GM11168 (cell line): Measurements from ENCODE around the gene PRELID3B.

Source experiments
- in situ Hi-C: fragments of 300-500 bp; cut with MboI; formaldehyde crosslinking; loops from one replicate; pipeline ENCODE4 v1.12.0; 2022; ENCODE audit warnings: low sequenced_read_pairs; ENCODE audit not compliant: unreplicated experiment

PRELID3B gene

DNA sequence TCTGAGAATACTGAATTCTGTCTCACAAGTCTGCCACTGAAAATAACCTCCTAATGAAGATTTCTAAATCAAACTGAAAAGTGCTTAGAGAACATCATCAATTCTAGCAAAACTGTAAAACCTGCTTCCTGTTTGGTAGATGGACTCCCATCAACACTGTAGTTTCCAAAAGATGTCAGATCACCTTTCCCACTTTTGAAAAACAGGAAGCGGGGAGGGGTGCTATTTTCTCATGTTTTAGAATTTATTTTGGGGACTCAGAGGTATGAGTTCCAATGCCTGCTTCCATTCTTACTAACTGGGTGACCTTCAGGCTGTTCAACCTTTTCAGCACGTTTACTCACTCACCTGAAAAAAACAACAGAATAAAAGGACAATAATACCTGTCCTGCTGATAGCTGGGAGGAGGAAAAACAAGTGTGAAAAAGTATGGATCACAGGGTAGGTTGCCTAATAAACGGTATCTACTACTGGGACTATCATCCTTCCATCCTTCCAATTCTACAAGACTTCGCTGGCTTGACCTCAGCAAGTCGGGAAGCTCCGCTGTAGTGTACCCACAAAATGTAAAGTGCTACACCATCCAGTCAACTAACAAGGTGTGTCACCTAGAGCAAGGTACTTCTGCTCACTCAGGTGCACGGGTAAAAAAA lies 11.5 kb downstream of the PRELID3B start:
- in situ Hi-C loops, result no loop called here

- in situ Hi-C loops, result no loop called here
Measured at GRCh38 chr20:59028812-59029211, 13.8 kb downstream of the PRELID3B start.

- in situ Hi-C loops, result no loop called here
Measured at GRCh38 chr20:59027741-59028320, 14.8 kb downstream of the PRELID3B start.

- in situ Hi-C loops, result no loop called here
Measured at GRCh38 chr20:59026904-59027740, 15.5 kb downstream of the PRELID3B start.

DNA sequence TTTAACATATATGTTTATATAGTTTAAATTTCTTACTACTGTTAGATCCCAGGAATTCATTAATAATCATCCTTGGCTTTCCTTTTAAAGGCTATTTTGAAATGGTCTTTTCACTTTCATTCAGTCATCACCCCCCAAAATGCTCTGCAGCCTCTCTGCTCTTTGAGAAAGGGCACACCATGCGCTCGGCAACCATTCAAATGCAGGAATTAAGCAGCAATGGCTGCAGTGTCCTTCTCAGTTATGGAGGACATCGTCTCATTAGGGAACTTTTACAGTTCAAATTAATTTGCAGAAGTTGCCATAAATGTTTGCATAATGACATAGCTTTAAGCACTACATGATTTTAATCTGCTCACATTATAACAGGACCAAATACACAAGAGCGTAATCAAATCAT lies 17.1 kb downstream of the PRELID3B start:
- in situ Hi-C loops, result no loop called here

DNA sequence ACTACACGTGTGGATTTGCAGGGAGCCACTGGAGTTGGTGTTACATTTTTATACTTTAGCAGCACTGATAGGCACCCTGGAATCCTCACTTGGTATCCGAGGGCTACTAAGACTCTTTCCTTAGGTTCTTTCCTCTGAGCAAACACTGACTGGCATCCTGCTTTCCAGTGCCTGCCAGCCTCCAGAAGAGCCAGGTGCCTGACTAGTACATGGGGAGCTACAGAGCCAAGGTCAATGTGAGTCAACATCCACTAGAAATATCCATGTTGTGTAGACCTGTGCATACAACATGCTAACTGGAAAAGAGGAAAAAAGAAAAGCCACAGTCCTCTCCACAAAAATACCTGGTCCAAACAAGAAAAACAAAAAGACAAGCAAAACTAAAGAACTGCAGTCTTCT lies 17.5 kb downstream of the PRELID3B start:
- in situ Hi-C loops, result no loop called here

DNA sequence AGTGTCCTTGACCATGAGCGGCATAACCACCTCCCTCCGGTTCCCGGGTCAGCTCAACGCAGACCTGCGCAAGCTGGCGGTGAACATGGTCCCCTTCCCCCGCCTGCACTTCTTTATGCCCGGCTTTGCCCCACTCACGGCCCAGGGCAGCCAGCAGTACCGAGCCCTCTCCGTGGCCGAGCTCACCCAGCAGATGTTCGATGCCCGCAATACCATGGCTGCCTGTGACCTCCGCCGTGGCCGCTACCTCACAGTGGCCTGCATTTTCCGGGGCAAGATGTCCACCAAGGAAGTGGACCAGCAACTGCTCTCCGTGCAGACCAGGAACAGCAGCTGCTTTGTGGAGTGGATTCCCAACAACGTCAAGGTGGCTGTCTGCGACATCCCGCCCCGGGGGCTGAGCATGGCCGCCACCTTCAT lies 18.5 kb downstream of the PRELID3B start:
- in situ Hi-C loops, result no loop called here

DNA sequence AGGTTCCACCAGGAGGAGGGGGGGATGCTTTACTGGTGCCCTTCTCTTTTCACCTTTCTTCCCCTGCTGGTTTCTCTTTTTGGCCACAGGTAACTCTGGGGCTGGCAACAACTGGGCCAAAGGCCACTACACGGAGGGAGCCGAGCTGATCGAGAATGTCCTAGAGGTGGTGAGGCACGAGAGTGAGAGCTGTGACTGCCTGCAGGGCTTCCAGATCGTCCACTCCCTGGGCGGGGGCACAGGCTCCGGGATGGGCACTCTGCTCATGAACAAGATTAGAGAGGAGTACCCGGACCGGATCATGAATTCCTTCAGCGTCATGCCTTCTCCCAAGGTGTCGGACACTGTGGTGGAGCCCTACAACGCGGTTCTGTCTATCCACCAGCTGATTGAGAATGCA lies 19.0 kb downstream of the PRELID3B start:
- in situ Hi-C loops, result no loop called here

DNA sequence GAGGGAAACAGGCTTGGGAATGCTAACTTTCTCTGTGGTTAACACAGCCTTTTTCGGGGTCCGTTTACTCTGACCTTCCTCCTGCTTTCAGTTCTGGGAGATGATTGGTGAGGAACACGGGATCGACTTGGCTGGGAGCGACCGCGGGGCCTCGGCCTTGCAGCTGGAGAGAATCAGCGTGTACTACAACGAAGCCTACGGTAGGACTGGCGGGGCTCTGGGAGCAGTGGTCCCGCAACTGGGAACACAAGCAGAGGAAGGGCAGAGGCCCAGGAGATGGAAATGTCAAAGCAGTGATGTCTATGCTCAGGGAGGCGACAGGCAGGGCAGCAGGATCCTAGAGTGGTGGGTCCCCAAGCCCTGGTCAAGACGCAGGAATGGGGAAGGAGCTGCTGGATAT lies 19.8 kb downstream of the PRELID3B start:
- in situ Hi-C loops, result no loop called here

- in situ Hi-C loops, result no loop called here
Measured at GRCh38 chr20:59020938-59021551, 21.5 kb downstream of the PRELID3B start.

DNA sequence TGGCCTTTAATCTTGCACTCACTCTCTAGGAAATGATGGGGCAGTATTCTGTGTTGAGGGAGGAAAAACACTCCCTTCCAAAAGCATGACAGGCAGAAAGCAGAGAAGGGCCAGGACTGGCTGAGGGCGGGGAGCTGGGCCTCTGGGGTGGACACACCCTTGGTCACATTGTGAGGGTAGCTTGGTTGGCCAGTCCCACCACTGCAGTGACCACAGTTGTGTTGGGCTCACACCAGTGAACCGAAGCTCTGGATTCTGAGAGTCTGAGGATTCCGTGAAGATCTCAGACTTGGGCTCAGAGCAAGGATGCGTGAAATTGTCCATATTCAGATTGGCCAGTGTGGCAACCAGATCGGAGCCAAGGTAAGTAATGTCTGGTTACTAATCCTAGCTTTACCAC lies 23.4 kb downstream of the PRELID3B start, which contains the start of gene TUBB1:
Gene TUBB1 (plus strand): TSS at position 213 of the 400 bp plus-strand sequence. CDS start 94 bp downstream, at position 307.
- in situ Hi-C loops, result no loop called here

DNA sequence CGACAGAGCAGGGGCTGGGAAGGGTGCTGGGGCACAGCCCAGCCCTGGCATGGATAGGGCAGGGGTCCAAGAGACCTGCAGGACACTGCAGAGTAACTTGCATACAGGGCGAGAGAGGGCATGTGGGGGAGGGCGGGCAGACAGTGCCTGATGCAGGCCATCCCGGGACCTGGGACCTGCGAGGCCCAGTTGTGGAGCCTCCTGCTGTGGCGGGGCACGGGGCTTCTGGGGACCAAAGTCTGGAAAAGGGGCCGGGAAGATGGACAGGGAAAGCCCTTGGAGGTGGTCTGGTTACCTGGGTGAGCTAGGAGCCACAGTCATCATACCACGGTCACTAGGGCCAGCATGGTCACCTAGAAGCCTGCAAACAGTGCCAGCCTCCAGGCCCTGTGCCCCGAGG lies 23.8 kb downstream of the PRELID3B start:
- in situ Hi-C loops, result no loop called here

GRCh38 chr20:59017493-59018231 lies 24.9 kb downstream of the PRELID3B start:
- in situ Hi-C loops, result no loop called here

- in situ Hi-C loops, result no loop called here
Measured at GRCh38 chr20:59016795-59017492, 25.6 kb downstream of the PRELID3B start.

DNA sequence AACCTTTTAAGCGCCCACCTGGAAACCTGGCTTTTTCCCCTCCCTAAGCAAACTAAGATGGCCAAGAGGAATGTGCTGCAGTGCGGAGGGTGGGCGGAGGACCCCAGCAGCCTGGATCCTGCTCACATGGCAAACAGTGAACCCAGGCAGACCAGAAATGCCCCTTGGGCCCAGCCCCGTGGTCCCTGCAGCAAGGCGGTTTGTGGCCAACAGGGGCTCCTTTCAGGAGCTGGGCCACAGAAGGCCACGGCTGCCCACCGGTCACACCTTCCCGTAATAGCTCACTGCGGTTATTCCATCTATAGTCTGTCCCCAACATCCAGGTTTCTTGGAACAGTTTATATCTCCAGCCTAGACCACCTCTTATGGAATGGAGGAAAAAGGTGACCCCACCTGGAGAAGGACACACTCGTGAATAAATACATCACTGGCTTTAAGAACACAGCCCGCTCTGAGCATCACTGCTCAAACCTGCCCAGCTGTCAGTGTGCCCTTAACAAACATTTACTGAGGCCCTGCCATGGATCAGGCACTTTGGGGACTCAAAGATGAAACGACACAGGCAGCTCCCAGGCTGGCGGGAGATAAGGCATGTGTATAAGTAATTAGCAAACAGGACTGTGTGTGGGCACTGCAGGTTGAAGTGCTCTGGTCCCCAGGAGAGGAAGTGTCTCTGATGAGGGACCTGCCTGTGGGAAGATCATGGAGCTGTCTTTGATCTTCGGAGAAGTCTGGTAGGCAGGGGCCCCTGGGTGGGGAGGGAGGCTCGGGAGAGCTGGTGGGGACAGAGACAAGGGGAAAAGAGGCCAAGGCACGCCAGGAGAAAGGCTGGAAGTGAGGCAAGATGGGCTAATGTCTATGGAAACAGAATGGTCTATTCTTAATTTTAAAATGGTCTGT lies 26.5 kb downstream of the PRELID3B start:
- in situ Hi-C loops, result no loop called here

DNA sequence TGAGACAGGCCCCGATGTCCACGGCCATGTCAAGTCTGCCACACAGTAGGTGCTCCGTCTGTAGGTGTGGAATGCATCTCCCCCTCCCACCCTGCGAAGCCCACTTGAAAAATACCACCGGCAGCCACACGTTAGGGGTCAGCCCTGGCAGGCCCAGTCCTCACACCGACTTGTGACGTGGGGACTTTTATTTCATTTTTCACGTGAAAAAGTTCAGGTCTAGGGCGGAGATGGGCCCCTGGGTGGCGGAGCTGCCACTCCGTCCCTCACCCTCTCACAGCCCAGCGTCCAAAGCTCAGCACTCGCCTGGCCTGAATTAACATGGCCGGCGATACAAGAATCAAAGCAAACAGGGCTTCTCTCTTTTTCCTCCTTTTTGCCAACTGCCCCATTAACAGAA lies 27.2 kb downstream of the PRELID3B start:
- in situ Hi-C loops, result no loop called here

DNA sequence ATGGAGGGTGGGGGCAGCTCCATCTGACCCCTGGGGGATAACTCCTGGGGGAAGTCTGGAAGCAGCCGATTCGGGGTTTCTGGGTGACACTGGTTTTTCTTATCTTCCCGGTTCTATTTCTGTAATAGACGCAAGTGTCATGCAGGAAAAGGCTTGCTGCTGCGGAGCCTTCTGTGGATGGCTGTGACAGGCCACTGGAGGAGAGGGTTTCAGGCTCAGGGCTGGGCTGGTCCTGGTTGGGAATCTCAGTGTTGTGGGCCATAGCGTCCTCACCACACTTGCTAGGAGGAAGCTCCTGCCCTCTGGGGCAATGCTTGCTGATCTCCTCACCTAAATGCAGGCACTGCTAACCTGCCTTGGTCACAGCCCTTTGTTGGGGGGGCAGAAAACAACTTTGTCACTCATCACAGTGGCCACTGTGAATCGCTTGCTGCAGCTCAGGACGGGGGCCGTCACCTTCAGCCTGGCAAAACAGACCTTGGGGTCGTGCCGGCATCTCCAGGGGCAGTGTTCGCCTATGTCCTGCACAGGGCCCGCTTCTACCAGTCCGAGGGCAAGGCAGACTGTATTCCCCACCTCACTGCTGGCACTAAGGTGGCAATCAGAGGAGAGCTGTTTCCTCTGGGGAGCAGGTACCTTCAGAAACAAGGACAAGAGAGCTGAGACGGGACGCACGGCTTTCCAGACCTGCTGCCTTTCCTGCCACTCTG lies 27.8 kb downstream of the PRELID3B start:
- in situ Hi-C loops, result no loop called here
